BLaER1 (cell line): Measurements from ENCODE around the gene KCNAB1.

Experiments used
- H3K27ac ChIP-seq: shearing (Covaris generic); formaldehyde crosslinking; 2 replicates; pipeline ENCODE4 v1.8.1; 2022
- H3K27me3 ChIP-seq: shearing (Covaris generic); formaldehyde crosslinking; 2 replicates; pipeline ENCODE4 v1.8.1; 2022
- H3K36me3 ChIP-seq: shearing (Covaris generic); formaldehyde crosslinking; 2 replicates; pipeline ENCODE4 v1.8.1; 2022
- H3K4me1 ChIP-seq: shearing (Covaris generic); formaldehyde crosslinking; 2 replicates; pipeline ENCODE4 v1.8.1; 2022
- H3K4me2 ChIP-seq: shearing (Covaris generic); formaldehyde crosslinking; 2 replicates; pipeline ENCODE4 v1.8.1; 2022
- H3K4me3 ChIP-seq: shearing (Covaris generic); formaldehyde crosslinking; 2 replicates; pipeline ENCODE4 v1.8.1; 2022
- H3K9ac ChIP-seq: shearing (Covaris generic); formaldehyde crosslinking; 2 replicates; pipeline ENCODE4 v1.8.1; 2022
- H3K9me3 ChIP-seq: shearing (Covaris generic); formaldehyde crosslinking; 2 replicates; pipeline ENCODE4 v1.8.1; 2022
- H4K20me1 ChIP-seq: shearing (Covaris generic); formaldehyde crosslinking; 2 replicates; pipeline ENCODE4 v1.8.1; 2022
- Cebpa-rat ChIP-seq: shearing (Covaris generic); IDR thresholded peaks from 2 replicates; pipeline ENCODE4 v1.8.1; 2022

The KCNAB1 gene

DNA sequence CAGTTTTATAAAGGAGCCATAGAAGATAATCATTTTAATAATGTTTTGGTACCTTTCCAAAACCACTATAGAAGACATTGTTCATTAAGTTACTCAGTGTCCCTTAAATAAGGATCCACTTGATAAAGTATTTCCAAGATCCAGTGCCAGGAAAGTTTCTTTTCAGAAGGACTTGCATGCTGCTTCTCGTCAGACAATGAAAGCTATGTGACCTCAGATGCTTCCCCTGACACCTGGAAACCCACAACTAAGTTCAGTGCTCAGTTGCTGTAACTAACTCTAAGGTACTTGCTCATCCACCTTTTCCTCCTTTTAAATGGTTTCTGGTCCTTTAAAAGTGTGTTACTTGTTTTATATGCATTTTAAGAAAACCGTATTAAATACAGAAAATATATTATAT lies 427.3 kb downstream of the KCNAB1 start:
- no peak for TF ChIP-seq Cebpa-rat
- Histone ChIP-seq H3K9ac (no peak overlapping the region), H3K4me2 (no peak overlapping the region), H3K4me3 (no peak overlapping the region), H3K27ac (no peak overlapping the region), H3K36me3 (peaks cover 96% of the 10 kb centered on the region), H4K20me1 (peaks cover 29% of the 10 kb centered on the region; the same call in 1 of the 2 replicates), H3K9me3 (no peaks in the 10 kb centered on the region), H3K4me1 (peaks cover 10% of the 10 kb centered on the region; the same call in 1 of the 2 replicates), H3K27me3 (no peaks in the 10 kb centered on the region)

DNA sequence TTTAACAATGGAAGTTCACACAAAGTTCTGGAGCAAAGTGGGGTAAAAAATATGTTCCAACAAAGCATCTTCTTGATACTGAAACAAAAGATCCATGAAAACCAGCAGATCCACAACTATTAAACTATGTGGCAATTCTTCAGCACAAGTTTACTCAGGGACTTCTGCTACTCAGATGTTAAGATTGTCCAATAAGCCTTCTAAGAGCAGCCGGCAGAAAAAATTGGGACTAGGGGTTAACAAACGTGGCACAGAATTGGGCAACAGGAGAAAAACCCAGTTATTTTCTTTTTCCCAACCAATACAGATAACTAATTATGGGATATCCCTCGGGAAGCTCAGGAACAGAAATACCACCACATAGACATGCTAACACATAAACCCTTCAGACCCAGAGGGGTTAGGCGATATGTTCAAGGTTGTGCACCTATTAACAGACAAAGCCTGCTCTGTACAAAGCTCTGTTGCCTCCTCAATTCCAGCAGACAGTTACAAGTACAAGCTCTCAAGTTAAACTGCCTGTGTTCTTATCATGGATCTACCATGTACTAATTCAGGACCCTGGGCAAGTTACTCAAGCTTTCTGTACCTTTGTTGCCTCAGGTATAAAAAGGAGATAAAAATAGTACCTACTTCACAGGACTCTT lies 427.8 kb downstream of the KCNAB1 start:
- peaks cover 96% of the 10 kb centered on the region for H3K36me3 ChIP-seq
- H3K4me2 ChIP-seq: no peak overlapping the region
- H3K27ac ChIP-seq: no peak overlapping the region
- no peaks in the 10 kb centered on the region for H3K9me3 ChIP-seq
- peaks cover 35% of the 10 kb centered on the region; the same call in 1 of the 2 replicates for H4K20me1 ChIP-seq
- H3K4me1 ChIP-seq: peaks cover 15% of the 10 kb centered on the region
- H3K4me3 ChIP-seq: no peak overlapping the region
- H3K9ac ChIP-seq: no peak overlapping the region
- no peak for TF ChIP-seq Cebpa-rat
- H3K27me3 ChIP-seq: no peaks in the 10 kb centered on the region

DNA sequence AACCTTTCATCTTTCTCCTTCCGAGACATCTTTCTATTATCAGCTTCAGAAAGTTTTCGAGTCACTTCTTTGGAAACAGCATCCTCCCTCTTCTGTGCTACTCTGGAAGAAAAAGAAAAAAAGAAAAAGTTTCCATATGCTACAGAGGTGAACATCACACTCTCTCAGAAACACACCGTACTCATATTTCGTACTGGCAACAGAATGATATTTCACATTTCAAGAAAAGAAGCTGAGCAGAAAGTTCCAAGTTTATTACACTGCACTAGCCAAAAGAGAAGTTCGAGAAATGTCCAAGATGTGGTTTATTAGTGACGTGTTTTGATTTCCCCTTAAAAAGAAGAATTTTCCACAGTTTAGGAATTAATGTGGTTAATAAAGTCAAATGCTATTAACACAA lies 428.5 kb downstream of the KCNAB1 start:
- no peak overlapping the region for H3K27ac ChIP-seq
- no peak overlapping the region for H3K4me2 ChIP-seq
- H3K27me3 ChIP-seq: no peaks in the 10 kb centered on the region
- no peak overlapping the region for H3K9ac ChIP-seq
- H3K9me3 ChIP-seq: no peaks in the 10 kb centered on the region
- peaks cover 23% of the 10 kb centered on the region for H3K4me1 ChIP-seq
- no peak for TF ChIP-seq Cebpa-rat
- peaks cover 42% of the 10 kb centered on the region; the same call in 1 of the 2 replicates for H4K20me1 ChIP-seq
- peaks cover 89% of the 10 kb centered on the region for H3K36me3 ChIP-seq
- no peak overlapping the region for H3K4me3 ChIP-seq

DNA sequence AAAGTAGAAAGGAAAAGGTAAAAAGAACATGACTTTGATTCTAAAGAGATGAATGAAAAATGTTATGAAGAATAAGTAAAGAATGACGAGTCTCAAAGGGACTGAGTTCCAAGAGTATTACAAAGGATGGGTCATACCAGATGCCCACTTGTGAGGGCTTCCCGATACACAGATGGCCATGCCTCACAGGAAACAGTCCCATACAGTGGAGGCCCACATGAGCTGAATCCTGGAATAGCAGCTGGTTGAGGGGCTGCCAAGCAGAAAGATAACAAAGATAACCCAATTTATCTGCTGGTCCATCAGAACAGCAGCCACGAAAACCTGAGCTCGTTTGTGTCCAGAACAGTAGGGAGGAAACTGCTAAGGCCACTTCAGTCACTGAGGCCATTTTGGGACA lies 430.9 kb downstream of the KCNAB1 start:
- Histone ChIP-seq H3K9me3 (no peaks in the 10 kb centered on the region), H3K27me3 (no peaks in the 10 kb centered on the region), H3K27ac (no peak overlapping the region), H3K36me3 (peaks cover 65% of the 10 kb centered on the region), H4K20me1 (peaks cover 28% of the 10 kb centered on the region; the same call in 1 of the 2 replicates), H3K4me1 (peaks cover 31% of the 10 kb centered on the region), H3K4me2 (no peak overlapping the region), H3K4me3 (no peak overlapping the region), H3K9ac (no peak overlapping the region)
- TF ChIP-seq Cebpa-rat: no peak

DNA sequence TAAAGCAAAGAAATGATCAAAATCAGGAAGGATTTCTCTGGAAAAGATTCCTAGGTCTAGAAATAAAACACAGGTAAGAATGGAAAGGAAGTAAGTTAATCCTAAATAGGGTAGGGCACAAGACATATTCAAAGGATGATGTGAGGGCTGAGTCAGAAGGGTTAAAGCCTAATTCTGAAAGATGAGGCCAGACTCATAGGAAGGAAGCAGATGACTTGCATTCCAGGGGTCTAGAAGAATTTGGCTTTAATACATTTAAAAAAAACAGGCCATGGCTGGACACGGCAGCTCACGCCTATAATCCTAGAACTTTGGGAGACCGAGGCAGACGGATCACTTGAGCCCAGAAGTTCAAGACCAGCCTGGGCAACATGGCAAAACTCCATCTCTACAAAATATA lies 431.4 kb downstream of the KCNAB1 start:
- Histone ChIP-seq H3K9ac (no peak overlapping the region), H3K4me1 (peaks cover 31% of the 10 kb centered on the region), H3K36me3 (peaks cover 60% of the 10 kb centered on the region), H3K27me3 (no peaks in the 10 kb centered on the region), H4K20me1 (peaks cover 28% of the 10 kb centered on the region; the same call in 1 of the 2 replicates), H3K9me3 (no peaks in the 10 kb centered on the region), H3K4me2 (no peak overlapping the region), H3K4me3 (no peak overlapping the region), H3K27ac (no peak overlapping the region)
- no peak for TF ChIP-seq Cebpa-rat

DNA sequence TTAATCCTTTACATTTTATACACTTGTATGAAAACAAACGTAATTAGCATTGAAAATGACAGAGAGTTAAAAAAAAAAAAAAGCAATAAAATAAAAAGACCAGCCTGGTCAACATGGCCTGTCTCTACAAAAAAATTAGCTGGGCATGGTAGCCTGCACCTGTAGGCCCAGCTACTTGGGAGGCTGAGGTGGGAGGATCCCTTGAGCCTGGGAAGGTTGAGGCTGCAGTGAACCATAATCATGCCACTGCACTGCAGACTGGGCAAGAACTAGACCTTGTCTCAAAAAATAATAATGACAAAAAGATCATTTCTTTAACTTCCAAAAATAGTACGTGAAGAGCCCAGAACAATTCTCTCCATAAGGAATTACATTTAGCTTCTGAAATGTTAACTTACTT lies 432.6 kb downstream of the KCNAB1 start:
- H3K4me3 ChIP-seq: 0 out of 2 replicates have a peak overlapping the region, but pooled peaks have one; percentile 95
- peaks cover 48% of the 10 kb centered on the region for H3K36me3 ChIP-seq
- H3K27ac ChIP-seq: no peak overlapping the region
- TF ChIP-seq Cebpa-rat: no peak
- H4K20me1 ChIP-seq: peaks cover 28% of the 10 kb centered on the region; the same call in 1 of the 2 replicates
- peaks cover 31% of the 10 kb centered on the region for H3K4me1 ChIP-seq
- no peaks in the 10 kb centered on the region for H3K9me3 ChIP-seq
- H3K9ac ChIP-seq: 0 out of 2 replicates have a peak overlapping the region, but pooled peaks have one; percentile 22
- no peaks in the 10 kb centered on the region for H3K27me3 ChIP-seq
- H3K4me2 ChIP-seq: peak overlapping the region; percentile 96

DNA sequence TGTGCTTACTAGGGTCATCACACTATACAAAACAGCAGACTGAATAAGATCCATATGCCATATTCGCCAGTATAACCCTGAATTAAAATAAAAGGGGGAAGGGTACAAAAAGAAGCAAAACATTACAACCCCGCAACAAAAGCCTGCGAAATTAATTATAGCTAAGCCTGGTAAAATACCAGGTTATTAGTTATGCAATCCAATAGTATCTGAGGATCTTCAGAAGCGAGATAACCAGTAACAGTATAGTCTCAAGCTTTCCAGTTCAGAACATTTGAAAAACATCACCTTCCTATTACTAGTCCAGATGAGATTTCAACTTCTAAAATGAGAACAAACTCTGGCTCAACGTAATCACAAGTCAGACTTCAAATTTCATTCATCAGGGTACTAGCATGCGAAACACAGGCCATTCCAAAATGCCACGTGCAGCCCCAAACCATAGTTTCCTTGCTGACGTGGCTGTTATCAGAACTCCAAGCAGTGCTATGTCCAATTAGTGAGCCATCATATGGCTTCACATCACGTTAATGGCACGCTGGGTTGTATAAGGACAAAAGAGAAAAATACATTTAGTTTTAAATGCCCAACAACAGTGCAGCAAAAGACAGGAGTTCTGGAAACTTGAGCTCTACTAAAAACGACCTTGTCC lies 433.5 kb downstream of the KCNAB1 start:
- H4K20me1 ChIP-seq: peaks cover 28% of the 10 kb centered on the region; the same call in 1 of the 2 replicates
- TF ChIP-seq Cebpa-rat: no peak
- peak overlapping the region; percentile 96 for H3K4me2 ChIP-seq
- no peaks in the 10 kb centered on the region for H3K9me3 ChIP-seq
- H3K4me3 ChIP-seq: peak overlapping the region; percentile 95
- H3K27ac ChIP-seq: peak overlapping the region; percentile 87
- peaks cover 39% of the 10 kb centered on the region for H3K36me3 ChIP-seq
- peaks cover 31% of the 10 kb centered on the region for H3K4me1 ChIP-seq
- H3K9ac ChIP-seq: peak overlapping the region; percentile 94
- no peaks in the 10 kb centered on the region for H3K27me3 ChIP-seq

DNA sequence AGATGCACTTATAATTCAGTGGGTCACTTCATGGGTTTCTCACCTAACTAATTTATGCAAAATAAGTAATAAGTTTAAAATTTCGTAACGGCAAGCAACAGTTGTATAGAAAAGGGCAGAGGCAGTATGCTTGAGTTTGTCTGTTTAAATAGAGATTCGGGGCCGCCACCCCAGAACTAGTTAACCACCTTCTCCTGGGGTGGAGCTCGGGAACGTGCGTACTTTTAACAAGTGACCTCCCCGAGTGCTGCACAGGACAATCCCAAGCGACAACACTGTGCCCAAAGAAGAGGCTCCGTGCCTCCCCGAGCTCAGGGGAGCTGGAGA lies 434.1 kb downstream of the KCNAB1 start:
- TF ChIP-seq Cebpa-rat: no peak
- H3K27ac ChIP-seq: peak overlapping the region; percentile 87
- H3K4me3 ChIP-seq: peak overlapping the region; percentile 95

DNA sequence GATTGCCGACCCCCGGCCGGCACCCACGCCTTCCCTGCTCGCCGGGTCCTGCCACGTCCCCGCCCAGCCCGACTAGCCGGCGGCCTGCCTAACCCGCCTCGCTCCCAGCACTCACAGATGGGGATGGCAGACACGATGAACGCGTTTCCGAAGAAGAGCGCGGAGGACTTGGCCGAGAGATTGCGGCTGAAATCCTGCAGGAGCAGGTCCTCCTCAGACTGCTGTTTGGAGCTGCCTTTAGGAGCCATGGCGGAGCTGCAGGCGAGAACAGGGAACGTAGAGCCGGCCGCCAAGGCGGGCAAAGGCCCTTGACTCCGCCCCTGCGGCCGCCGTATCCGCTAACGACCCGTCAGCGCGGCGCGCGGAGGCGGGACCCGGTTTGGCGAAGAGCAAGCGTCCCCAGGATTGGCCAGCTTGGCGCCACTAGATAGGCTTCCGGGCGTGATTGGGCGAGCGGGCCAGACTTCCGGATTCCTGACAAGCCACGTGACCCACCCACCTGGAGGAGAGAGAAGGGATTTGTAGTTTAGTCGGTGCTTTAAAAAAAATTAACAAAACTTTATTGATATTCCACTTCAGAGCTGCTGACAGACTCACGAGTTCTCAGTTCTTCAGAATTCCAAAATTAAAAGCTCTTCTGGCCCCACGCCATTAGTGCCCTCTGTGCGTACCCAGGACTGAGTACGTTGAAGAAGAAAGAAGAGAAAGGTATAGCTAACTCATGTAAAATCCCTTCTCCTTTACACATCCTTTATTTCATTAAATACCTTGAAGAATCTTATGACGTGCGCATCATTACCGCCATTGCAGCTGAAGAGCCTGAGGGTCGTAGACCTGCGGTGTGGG lies 434.7 kb downstream of the KCNAB1 start, which contains the start of gene SSR3:
TSS of gene SSR3 (minus strand) at position 276 of the 846 bp plus-strand sequence. CDS start at position 248, 28 bp downstream.
- H3K27me3 ChIP-seq: no peaks in the 10 kb centered on the region
- H3K9me3 ChIP-seq: no peaks in the 10 kb centered on the region
- H3K27ac ChIP-seq: peak within 1 kb of the TSS; percentile 87
- H3K4me3 ChIP-seq: peak within 1 kb of the TSS; percentile 95
- H4K20me1 ChIP-seq: peaks cover 27% of the 10 kb centered on the region; the same call in 1 of the 2 replicates
- peaks cover 31% of the 10 kb centered on the region for H3K36me3 ChIP-seq
- peak within 1 kb of the TSS; percentile 96 for H3K4me2 ChIP-seq
- TF ChIP-seq Cebpa-rat: no peak
- H3K9ac ChIP-seq: peak within 1 kb of the TSS; percentile 94
- H3K4me1 ChIP-seq: peaks cover 31% of the 10 kb centered on the region

More for the DNA sequence above, 434.1 kb downstream of the KCNAB1 start:
- Histone ChIP-seq H3K9ac (peak overlapping the region; percentile 94), H3K36me3 (peaks cover 35% of the 10 kb centered on the region), H3K9me3 (no peaks in the 10 kb centered on the region), H3K27me3 (no peaks in the 10 kb centered on the region), H3K4me2 (peak overlapping the region; percentile 96), H3K4me1 (peaks cover 31% of the 10 kb centered on the region), H4K20me1 (peaks cover 28% of the 10 kb centered on the region; the same call in 1 of the 2 replicates)
